ENCODE data around the gene POU4F1. TPM values are rescaled to one million over a fixed set of nuclear protein-coding genes. Genes with fewer than 3 reads are reported as not detected.

POU4F1 gene
- total and polyA plus RNA-seq, 2 donors (not counting 3 experiments of a cell fraction or from before 2014, with no cell fraction given): 0.30 to 1.1 TPM

GRCh38 chr13:78649997-78650716 is 46.8 kb upstream of the POU4F1 start:
- no TSS peak for BruUV-seq (replicated peaks)
- H3K27me3 ChIP-seq (ENCODE audit: control insufficient read depth in 2 of 2, insufficient read depth in 2 of 2, low read length in 2 of 2): no peaks in the 10 kb centered on the region
- intact Hi-C loops (cut with micrococcal nuclease) (loop anchor here (2.0 to 10.0 kb wide), 2 partner anchors 51 to 625 kb away; no protein-coding TSS in a partner anchor), dilution Hi-C loops (cut with MboI; ENCODE audit: extremely low pct_ligation_motif_present, low sequenced_read_pairs) (no loop called here)
- CTCF ChIA-PET: interaction anchor here (1.4 to 1.5 kb wide), 2 partner anchors 34 to 409 kb away, joined by 3 to 5 read pairs; no protein-coding TSS in a partner anchor
- H3K36me3 ChIP-seq (ENCODE audit: control insufficient read depth in 2 of 2, extremely low read depth in 1 of 2, insufficient read depth in 2 of 2, low read length in 2 of 2): no peaks in the 10 kb centered on the region
- H3K4me3 ChIP-seq (replicated peaks in 1 of 3; ENCODE audit: insufficient read depth in 1 of 3, low read depth in 1 of 3, low read length in 3 of 3): no peak overlapping the region
- H2AFZ ChIP-seq (ENCODE audit: low read depth, low read length): no peak overlapping the region
- no peaks in the 10 kb centered on the region for H4K20me1 ChIP-seq (replicated peaks; ENCODE audit: control insufficient read depth, extremely low read depth, insufficient read depth, low read length)
- POLR2A ChIA-PET: no interaction called here
- DNase-seq (ENCODE audit: low read depth, low spot score): peak; percentile 69
- no peaks in the 10 kb centered on the region for H3K9me1 ChIP-seq (replicated peaks; ENCODE audit: control insufficient read depth, extremely low read depth, insufficient read depth, low read length)
- peaks cover 46% of the 10 kb centered on the region for H3K4me1 ChIP-seq (ENCODE audit: control insufficient read depth, extremely low read depth, insufficient read depth, low read length)
- H3K4me2 ChIP-seq (ENCODE audit: insufficient read depth, low read length): peak overlapping the region; percentile 58
- TF ChIP-seq MAX (IDR thresholded peaks at IDR 0.05; ENCODE audit: insufficient read depth, insufficient read length) (no peak), EZH2 (IDR thresholded peaks at IDR 0.05; ENCODE audit: borderline replicate concordance, low read depth, low read length, severe bottlenecking) (no peak), CTCF (IDR thresholded peaks at IDR 0.05; ENCODE audit: extremely low read depth in 1 of 2, insufficient read depth in 1 of 2, low read depth in 1 of 2, low read length in 2 of 2) (no peak), FOS (IDR thresholded peaks at IDR 0.05; ENCODE audit: borderline replicate concordance, insufficient read depth, low read length) (peak; percentile 23), POLR2AphosphoS5 (IDR thresholded peaks at IDR 0.05; ENCODE audit: insufficient read depth, low read depth, low read length) (peak; percentile 24), MYC (IDR thresholded peaks at IDR 0.05; ENCODE audit: low read depth, low read length) (no peak), POLR2A (IDR thresholded peaks at IDR 0.05; ENCODE audit: low read depth, low read length) (no peak), GATA2 (IDR thresholded peaks at IDR 0.05; ENCODE audit: insufficient read depth, insufficient read length, low read depth, low read length) (peak; percentile 84), JUN (IDR thresholded peaks at IDR 0.05; ENCODE audit: borderline replicate concordance, insufficient read depth, insufficient read length, low read depth) (no peak)
- H3K79me2 ChIP-seq (ENCODE audit: control insufficient read depth, insufficient read depth, low read length): peaks cover 96% of the 10 kb centered on the region
- FAIRE-seq: peak; percentile 15
- no peak overlapping the region for H3K9ac ChIP-seq (replicated peaks; ENCODE audit: extremely low read depth, insufficient read depth, low read length)
- H3K9me3 ChIP-seq (replicated peaks; ENCODE audit: control insufficient read depth, insufficient read depth, low read length): no peaks in the 10 kb centered on the region
- no peak overlapping the region for H3K27ac ChIP-seq (ENCODE audit: insufficient read depth, low read depth, low read length)
